ENCODE measurements around the gene ST3GAL3.
A peak's percentile ranks its signal among the peaks of the same experiment; 100 is the strongest.
"Not testable (repeated sequence)": the region's sequence is repeated elsewhere in the genome, so short reads cannot be mapped to it uniquely, and the experiment has no call there.

The ST3GAL3 gene

GRCh38 chr1:43773821-43774220 lies 66.5 kb downstream of the ST3GAL3 start:
- TF ChIP-seq, protein P1, sequence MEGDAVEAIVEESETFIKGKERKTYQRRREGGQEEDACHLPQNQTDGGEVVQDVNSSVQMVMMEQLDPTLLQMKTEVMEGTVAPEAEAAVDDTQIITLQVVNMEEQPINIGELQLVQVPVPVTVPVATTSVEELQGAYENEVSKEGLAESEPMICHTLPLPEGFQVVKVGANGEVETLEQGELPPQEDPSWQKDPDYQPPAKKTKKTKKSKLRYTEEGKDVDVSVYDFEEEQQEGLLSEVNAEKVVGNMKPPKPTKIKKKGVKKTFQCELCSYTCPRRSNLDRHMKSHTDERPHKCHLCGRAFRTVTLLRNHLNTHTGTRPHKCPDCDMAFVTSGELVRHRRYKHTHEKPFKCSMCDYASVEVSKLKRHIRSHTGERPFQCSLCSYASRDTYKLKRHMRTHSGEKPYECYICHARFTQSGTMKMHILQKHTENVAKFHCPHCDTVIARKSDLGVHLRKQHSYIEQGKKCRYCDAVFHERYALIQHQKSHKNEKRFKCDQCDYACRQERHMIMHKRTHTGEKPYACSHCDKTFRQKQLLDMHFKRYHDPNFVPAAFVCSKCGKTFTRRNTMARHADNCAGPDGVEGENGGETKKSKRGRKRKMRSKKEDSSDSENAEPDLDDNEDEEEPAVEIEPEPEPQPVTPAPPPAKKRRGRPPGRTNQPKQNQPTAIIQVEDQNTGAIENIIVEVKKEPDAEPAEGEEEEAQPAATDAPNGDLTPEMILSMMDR (IDR thresholded peaks at IDR 0.05; ENCODE audit: insufficient read depth, low read depth, low read length, missing control alignments): no peak
- H3K4me3 ChIP-seq (ENCODE audit: low read length): no peak overlapping the region
- DNase-seq (ENCODE audit: low read depth): no peak

DNA sequence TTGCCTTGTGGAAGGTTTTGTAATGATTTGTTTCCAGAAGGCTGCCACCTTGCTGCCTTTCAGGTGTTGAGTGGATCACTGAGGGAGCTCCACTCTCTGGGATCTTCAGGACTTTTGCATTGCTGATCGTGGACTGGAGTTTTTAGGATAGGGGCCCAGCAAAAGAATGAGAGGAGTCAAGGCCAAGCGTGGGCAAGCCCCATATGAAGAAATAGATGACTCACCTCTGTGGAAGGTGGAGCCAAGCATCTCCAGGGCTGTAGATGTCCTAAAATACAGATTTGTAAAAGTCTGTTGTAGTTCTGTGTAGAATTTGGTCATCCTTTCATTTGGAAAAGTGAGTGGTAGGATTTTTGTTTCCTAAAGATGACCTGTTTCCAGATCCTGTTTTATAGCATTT lies 67.0 kb downstream of the ST3GAL3 start:
- no peak overlapping the region for H3K4me3 ChIP-seq (ENCODE audit: low read length)
- DNase-seq (ENCODE audit: low read depth): peak; percentile 84
- TF ChIP-seq, protein P1 (IDR thresholded peaks at IDR 0.05; ENCODE audit: insufficient read depth, low read depth, low read length, missing control alignments): no peak

- TF ChIP-seq, protein P1 (IDR thresholded peaks at IDR 0.05; ENCODE audit: insufficient read depth, low read depth, low read length, missing control alignments): no peak
- no peak overlapping the region for H3K4me3 ChIP-seq (ENCODE audit: low read length)
- DNase-seq (ENCODE audit: low read depth): peak; percentile 47
Observed at GRCh38 chr1:43776043-43776761, 68.9 kb downstream of the ST3GAL3 start.

- not testable (repeated sequence) for H3K4me3 ChIP-seq (ENCODE audit: low read length); DNase-seq (ENCODE audit: low read depth)
Observed at GRCh38 chr1:43777916-43778315, 70.6 kb downstream of the ST3GAL3 start.

DNA sequence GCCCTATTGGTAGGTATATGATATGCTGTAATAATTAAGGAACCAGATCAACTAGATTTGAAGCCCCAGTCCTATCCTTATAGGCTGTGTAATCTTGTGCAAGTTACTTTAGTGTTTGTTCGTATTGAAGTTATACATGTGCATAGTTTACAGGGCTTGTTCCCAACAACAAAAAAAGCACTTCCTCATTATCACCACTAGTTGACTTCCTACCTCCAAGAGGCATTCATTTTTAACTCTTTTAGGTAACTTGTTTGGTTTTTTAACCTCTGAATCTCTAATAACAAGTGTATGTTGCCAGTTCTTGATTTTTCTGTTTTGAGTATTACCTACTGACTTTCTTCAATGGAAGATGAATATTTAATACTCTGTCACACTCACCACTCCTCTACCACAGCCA lies 71.9 kb downstream of the ST3GAL3 start:
- TF ChIP-seq, protein P1 (IDR thresholded peaks at IDR 0.05; ENCODE audit: insufficient read depth, low read depth, low read length, missing control alignments): no peak
- no peak overlapping the region for H3K4me3 ChIP-seq (ENCODE audit: low read length)
- DNase-seq (ENCODE audit: low read depth): no peak

DNA sequence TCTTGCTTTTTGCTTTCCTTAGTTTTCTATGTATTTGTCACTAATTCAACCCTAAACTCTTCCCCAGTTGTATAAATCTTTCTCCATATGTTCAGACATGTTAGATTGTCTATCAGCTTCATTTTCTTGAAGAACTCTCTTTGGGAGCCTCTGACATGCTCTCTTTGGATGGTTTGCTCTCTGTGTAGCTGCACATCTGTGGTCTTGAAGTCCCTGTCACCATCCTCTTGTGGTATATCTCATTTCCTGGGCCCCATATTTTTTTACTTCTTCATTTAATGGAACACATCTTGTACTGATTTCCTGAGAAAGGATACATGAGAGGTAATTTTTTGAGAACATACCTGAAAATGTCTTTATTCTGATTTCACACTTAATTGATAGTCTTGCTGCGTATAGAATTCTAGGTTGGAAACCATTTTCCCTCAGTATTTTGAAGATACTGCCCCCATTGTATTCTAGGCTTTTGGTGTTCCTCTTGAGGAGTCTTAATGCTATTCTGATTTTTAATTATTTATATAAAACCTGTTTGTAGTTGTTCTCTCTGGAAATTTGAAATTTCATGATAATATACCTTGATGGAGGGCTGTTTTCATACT lies 72.6 kb downstream of the ST3GAL3 start:
- H3K4me3 ChIP-seq (ENCODE audit: low read length): no peak overlapping the region
- TF ChIP-seq, protein P1 (IDR thresholded peaks at IDR 0.05; ENCODE audit: insufficient read depth, low read depth, low read length, missing control alignments): no peak
- DNase-seq (ENCODE audit: low read depth): no peak

GRCh38 chr1:43781574-43781973 lies 74.2 kb downstream of the ST3GAL3 start:
- TF ChIP-seq, protein P1 (IDR thresholded peaks at IDR 0.05; ENCODE audit: insufficient read depth, low read depth, low read length, missing control alignments): no peak
- no peak for DNase-seq (ENCODE audit: low read depth)
- no peak overlapping the region for H3K4me3 ChIP-seq (ENCODE audit: low read length)

All from epithelial cell of esophagus (primary cell).